Right ventricle myocardium inferior (tissue), 1 donor: ENCODE results near the gene SZT2. TPM values are rescaled to one million over a fixed set of nuclear protein-coding genes. Genes with fewer than 3 reads are reported as not detected.

ENCODE experiments used
- ATAC-seq: fragments of 200-7000 bp; cut with Tn5 transposase; one replicate; pipeline ENCODE4 v1.9.1; 2020; ENCODE audit warnings: mild to moderate bottlenecking, moderate library complexity
- DNase-seq: peaks from one replicate; pipeline ENCODE4 v3.0.0; 2021; ENCODE audit errors: missing footprints
- intact Hi-C: fragments of 100-400 bp; cut with DNase I; formaldehyde crosslinking; loops from one replicate; pipeline ENCODE4 v1.11.0; 2022
- long read RNA-seq: library from polyadenylated mRNA; unstranded; transcript quantifications from one replicate; pipeline ENCODE4 v2.0.0, GENCODE V29; 2021
- total RNA-seq: library from RNA; stranded (reverse); fragmentation: NEBNext Ultra II Directional; extraction: Animal tissue kit (Norgen Biotek cat#: 25700); gene quantifications from one replicate; pipeline ENCODE4 v1.2.1, GENCODE V29; 2021
- donor health status: DM: no; HTN: yes; CAD: no; lungs with severe emphysema.

The SZT2 gene
- 22.5 TPM for total RNA-seq
- long read RNA-seq, partial matches to known transcripts = 2 of 2 reads
- long read RNA-seq, other reads (novel, unspliced or antisense) = 0 of 2 reads

DNA sequence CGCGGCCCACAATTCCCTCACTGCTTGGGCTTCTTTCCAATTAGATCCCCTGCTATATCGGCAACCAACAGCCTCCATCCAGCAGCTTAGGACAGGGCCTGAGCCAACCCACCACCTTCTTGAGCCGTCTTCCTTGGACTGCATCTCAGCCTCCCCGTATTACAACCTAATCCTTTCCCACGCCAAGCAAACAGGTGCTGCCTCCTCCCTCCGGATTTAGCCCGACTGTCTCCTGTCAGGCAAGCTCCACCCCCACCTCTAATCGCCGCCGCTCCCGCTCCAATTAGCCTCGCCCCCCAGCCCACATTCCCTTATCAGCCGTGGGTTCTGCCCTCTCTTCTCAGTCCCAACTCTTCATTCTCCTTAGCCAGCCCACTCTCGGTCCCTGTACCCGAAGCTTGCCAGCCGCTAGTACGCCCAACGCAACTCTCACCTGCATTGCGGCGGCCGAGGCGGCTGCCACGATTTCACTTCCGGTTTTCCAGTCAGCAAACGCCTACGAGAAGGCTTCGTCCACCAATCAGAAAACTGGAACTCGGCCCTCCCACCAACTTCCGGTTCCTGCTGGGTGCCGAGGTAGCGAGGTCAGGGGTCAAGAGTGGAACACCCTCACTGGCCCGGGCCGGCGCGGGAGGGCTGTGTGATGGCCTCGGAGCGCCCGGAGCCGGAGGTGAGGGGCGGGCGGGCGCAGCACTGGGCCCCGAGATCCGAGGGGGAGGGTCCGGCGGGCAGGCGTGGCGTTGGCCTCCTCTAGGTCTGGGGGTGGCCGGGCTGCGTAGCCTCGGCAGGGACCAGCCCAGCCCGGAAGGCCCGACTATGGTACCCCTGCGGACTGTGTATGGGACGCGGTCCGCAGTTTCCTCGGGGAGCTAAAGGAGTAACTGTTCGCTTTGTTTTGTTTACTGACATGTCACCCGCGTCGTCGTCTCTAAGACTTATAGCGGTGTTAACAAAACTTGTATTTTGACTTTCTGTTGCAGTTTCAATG is at the start of gene SZT2, which contains the start of gene MED8:
Gene SZT2, plus strand, starts transcription at position 574 of the 988 bp plus-strand sequence. Its CDS starts 70 bp downstream, at position 644.
Gene MED8, minus strand, starts transcription at position 475 of the 988 bp plus-strand sequence. Its CDS starts 36 bp downstream, at position 439.
- DNase-seq (peak; percentile 95), ATAC-seq (peak; percentile 98)
- intact Hi-C loops = loop anchor here (2.0 kb wide), 1 partner anchor 21 kb away; the partner anchor contains the start of gene ELOVL1

DNA sequence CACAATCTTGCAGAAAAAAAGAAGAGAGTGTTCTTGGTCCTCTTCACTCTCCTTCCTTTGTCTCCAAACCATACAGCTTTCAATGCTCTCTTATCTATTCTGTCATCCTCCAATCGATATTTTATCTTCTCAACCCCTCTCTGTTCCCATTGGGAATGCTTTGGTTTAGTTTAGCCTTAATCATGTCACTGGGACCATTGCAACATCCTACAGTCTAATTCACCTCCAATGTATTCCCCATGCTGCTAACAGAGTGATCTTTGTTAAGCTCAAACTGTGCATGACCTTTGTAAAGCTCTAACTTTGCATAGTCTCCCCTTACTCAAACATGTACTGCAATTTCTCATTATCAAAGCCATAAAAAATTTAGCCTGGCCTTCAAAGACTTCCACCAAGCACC is 49.1 kb upstream of the SZT2 start:
- no peak for ATAC-seq
- no peak for DNase-seq
- intact Hi-C loops = loop anchor here (5.0 to 10.0 kb wide), 2 partner anchors 83 to 396 kb away; no protein-coding TSS in a partner anchor

DNA sequence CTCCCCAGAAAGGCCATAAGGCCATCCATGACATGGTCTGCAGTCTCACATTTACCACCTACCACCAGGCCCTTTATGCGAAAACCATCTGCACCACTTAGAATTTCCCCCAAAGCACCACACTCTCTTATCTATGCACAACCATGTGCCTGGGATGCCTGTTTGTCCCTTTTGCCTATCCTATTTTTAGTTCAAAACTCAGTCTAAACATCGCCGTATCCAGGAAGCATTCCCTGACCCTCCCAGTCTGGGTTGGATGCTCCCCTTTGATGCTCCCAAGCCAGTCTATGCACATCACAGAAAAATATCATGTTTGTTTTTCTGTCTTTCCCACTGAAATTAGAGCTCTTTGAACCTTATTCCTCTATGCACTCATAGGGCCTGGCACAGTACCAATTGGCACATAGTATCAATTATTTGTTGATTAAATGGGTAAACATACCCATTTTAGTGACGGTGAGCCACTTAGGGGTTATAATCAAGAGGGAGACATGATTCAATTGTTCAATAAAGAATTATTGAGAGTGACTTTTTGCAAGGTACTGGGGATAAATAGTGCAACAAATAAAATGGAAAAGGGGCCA is 45.3 kb upstream of the SZT2 start:
- intact Hi-C loops = loop anchor here (5.0 to 10.0 kb wide), 2 partner anchors 87 to 400 kb away; no protein-coding TSS in a partner anchor
- no peak for DNase-seq

DNA sequence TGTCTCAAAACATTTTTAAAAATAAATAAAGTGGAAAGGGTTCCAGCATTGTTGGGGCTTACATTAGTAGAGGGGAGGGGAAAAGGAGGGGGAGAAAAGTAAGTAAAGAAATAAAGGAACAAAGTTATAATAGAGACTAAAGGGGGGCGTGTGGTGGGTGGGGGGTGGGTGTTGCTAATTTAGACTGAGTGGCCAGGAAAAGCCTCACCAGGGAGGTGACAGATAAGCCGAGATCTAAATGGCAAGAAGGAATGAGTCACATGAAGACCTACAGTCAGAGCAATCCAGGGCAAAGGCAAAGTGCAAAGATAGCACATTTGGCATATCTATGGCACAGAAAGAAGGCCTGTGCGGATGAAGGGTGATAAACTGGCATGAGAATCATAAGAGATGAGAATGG is 44.6 kb upstream of the SZT2 start:
- no peak for DNase-seq
- intact Hi-C loops = loop anchor here (10.0 kb wide), 1 partner anchor 400 kb away; no protein-coding TSS in a partner anchor
- peak; percentile 33 for ATAC-seq

More for the DNA sequence above, 45.3 kb upstream of the SZT2 start:
- peak; percentile 66 for ATAC-seq

DNA sequence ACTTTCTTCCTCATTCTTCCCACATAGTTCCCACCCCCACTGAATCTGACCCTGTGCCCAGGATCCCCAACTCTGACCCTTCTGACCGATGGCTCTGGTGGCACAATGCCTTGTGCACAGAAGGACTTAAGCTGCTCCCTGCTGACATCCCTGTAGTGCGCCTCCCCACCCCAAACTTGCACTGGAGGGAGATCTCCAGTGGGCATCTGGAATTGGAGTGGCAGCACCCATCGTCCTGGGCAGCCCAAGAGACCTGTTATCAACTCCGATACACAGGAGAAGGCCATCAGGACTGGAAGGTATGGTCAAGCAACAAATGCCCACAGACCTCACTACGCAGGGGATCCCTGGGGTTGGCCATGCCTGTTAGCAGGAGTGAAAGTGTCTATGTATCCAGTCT is 43.1 kb upstream of the SZT2 start:
- no peak for DNase-seq
- intact Hi-C loops = loop anchor here (10.0 kb wide), 1 partner anchor 402 kb away; no protein-coding TSS in a partner anchor
- no peak for ATAC-seq

DNA sequence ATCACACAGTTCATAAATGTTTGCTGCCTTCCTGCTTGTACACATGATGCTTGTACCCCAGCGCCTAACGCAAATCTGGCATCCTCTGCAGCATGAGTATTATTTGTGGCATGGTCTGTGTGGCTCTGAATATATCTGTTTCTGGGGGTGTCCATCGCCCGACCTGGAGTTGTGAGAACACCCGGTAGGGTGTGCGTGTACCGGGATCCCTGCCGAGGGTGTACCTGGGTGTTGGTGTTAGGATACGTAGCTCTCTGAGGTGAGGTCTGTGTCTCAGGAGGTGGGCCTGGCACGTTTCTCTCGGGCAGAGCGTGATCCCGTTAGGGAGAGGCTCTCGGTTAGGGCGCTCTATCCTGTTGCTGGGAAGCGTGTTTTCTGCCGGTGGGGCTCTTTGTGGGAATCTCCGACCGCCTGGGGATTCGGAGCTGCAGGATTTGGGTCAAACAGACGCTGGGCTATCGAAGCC is 41.3 kb upstream of the SZT2 start:
- no peak for ATAC-seq
- intact Hi-C loops = loop anchor here (2.0 to 10.0 kb wide), 2 partner anchors 110 to 404 kb away; no protein-coding TSS in a partner anchor
- no peak for DNase-seq

DNA sequence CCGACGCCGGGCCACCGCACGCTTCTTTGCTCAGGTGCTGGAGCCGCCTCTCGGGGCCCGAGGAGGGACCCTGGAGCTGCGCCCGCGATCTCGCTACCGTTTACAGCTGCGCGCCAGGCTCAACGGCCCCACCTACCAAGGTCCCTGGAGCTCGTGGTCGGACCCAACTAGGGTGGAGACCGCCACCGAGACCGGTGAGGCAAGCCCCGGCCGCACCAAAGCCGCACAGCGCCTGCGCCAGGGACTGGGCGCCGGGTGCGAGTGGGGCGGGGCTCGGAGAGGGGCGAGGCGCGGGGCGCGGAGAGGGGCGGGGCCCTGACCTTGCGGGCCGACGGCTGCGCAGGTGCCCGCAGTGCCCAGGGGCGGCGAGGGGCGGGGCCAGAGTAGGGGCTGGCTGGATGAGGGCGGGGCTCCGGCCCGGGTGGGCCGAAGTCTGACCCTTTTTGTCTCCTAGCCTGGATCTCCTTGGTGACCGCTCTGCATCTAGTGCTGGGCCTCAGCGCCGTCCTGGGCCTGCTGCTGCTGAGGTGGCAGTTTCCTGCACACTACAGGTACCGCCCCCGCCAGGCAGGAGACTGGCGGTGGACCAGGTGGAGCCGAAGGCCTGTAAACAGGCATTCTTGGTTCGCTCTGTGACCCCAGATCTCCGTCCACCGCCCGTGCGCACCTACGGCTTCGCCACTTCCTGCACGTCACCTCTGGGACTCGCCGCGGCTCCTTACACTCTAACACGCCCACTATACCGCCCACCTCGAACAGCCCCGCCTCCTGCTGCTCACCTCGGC is 40.7 kb upstream of the SZT2 start:
- ATAC-seq = peak; percentile 92
- DNase-seq = peak; percentile 91
- intact Hi-C loops = loop anchor here (2.0 to 10.0 kb wide), 2 partner anchors 110 to 404 kb away; no protein-coding TSS in a partner anchor

DNA sequence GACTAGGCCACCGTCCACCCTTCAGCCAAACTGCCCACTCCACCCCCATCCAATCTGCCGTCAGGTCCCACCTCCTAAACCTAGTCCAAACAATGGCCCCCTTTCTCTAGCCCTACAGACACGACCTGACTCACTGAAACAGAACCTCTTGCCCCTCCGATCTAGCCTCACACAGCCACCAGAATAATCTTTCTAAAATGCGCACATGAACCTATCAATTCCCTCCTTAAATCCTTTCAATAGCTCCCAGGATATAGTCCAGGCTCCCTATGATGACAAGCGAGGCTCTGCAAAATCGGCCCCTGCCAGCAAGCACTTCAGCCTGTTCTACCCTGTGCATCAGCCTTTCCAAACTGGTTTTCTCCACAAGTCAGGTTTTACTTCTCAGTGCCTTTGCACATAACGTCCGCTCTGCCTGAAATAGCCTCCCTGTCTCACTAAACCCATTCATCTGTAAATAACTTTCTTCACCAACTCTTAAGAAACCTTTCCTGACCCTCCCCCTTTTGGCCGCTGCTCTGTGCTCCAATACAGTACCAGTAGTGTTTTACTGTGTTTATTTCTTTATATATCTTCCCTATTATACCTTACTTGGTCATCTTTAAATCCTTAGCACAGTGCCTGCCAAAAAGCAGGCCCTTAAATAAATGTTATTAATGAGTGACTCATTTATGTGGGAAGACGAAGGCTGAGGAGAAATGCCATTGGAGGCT is 39.9 kb upstream of the SZT2 start:
- intact Hi-C loops = loop anchor here (2.0 to 10.0 kb wide), 2 partner anchors 111 to 405 kb away; no protein-coding TSS in a partner anchor
- ATAC-seq (peak; percentile 37), DNase-seq (no peak)

DNA sequence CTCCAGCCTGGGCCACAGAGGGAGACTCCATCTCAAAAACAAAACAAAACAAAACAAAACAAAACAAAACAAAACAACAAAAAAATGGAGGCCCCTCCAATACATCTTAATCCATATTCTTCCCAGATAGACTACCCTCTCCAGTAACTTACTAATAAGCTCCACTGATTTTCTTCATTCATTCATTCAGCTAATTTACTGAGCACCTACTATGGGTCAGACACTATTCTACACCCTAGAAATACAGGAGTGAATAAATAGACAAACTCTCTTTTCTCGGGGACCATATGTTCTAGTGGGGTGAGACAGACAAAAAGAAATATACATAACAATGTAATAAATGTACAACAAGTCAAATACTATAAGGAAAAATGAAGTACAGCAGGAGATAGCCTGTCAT is 38.7 kb upstream of the SZT2 start:
- DNase-seq (no peak), ATAC-seq (no peak)
- intact Hi-C loops = no loop called here

DNA sequence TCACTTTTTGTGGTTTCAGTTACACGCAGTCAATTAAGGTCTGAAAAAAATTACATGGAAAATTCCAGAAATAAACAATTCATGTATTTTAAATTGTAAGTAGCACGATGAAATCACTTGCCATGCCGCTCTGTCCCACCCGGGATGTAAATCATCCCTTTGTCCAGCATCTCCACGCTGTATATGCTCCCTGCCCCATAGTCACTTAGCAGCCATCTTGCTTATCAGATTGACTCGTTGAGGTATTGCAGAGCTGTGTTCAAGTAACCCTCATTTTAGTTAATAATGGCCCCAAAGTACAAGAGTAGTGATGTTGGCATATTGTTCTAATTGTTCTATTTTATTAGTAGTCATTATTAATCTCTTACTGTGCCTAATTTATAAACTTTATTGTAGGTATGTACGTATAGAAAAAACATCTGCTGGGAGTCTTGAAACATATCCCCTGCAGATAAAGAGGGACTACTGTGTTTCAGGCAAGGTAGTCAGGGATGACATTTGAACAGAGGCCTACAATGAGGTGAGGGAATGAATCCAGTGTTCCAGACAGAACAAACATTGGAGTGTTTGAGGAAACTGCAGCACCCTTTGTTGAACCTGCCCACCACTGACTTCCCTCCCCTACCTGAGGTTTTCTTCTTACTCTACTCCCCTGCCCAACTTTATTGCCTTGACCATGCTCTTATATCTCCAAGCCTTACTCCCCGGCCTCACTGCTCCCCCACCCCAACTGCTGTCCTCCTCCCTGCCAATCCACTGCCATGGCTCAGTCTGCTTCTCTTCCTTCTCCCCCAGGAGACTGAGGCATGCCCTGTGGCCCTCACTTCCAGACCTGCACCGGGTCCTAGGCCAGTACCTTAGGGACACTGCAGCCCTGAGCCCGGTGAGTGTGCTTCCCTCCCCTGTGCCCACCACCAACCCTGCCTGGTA is 38.0 kb upstream of the SZT2 start:
- intact Hi-C loops = no loop called here
- DNase-seq (no peak), ATAC-seq (no peak)

DNA sequence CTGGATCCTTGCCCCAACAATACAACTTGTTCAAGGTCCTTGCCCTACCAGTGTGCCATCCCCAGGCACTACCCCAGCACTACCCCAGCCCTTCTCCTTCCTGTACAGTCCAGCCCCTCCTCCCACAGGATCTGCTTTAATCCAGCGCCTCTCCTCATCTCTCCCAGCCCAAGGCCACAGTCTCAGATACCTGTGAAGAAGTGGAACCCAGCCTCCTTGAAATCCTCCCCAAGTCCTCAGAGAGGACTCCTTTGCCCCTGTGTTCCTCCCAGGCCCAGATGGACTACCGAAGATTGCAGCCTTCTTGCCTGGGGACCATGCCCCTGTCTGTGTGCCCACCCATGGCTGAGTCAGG is 37.4 kb upstream of the SZT2 start:
- no peak for DNase-seq
- intact Hi-C loops = no loop called here

DNA sequence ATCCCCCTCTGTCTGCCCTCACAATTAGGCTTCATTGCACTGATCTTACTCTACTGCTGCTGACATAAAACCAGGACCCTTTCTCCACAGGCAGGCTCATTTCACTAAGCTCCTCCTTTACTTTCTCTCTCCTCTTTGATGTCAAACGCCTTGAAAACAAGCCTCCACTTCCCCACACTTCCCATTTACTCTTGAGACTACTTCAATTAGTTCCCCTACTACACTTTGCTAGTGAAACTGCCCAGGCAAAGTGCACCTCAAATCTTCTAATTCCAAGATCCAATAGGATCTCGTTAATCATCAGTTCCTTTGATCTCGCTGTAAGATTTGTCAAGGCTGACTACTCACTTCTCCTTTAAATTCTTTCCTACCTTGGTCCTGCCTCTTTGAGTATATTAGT is 36.8 kb upstream of the SZT2 start:
- intact Hi-C loops = no loop called here
- DNase-seq (no peak), ATAC-seq (no peak)

More for the DNA sequence above, 37.4 kb upstream of the SZT2 start:
- no peak for ATAC-seq

DNA sequence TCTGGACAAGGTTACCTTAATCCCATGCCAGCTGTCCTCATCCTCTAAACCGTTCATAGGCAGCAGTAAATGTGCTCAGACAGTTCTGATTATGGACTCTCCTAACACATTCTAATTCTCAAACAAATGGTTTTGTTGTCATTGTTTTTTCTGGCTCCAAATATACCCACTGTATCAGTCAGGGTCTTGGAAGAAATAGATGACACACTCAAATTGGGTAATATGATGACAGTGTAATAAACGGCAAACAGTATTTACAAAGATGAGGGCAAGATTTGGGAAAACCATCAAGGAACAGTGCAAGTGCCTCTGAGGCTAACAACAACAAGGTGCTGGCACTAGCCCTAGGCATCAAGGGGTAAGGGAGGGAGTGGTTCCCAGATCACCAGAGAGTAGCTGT is 35.2 kb upstream of the SZT2 start:
- intact Hi-C loops = no loop called here
- ATAC-seq (no peak), DNase-seq (no peak)

DNA sequence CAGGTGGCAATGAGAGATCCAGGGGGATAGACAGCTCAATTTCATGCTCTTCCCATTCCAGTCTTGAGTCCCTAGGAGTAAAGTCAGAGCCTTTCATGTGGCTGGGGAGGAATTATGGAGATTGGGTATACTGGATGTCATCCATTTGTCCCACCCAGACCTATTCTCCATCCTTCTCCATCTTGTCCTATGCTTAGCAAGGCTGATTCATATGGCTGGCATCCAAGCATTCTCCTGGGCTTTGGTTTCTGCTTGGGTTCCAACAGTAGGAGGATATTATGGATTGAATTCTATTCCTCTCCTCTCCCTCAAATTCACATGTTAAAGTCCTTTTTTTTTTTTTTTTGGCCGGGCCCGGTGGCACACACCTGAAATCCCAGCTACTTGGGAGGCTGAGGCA is 34.8 kb upstream of the SZT2 start:
- ATAC-seq = no peak
- no peak for DNase-seq
- intact Hi-C loops = no loop called here

DNA sequence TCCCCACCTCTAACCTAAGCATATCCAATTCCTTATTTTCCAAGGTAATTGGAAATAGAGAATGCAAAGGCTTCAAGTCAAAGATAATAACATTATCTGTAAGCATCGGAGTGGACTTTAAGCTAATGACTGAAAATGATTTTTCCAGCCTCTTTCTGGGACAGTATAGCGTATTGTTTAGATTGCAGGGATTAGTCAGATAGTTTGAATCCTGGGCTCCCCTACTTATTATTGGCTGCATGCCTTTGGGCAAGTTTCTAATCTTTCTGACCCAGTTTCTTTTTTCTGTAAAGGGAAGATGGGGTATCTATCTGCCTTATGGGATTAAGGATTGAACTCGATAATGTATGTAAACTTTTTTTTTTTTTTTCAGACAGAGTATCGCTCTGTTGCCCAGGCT is 32.4 kb upstream of the SZT2 start:
- DNase-seq (no peak), ATAC-seq (no peak)
- intact Hi-C loops = no loop called here

DNA sequence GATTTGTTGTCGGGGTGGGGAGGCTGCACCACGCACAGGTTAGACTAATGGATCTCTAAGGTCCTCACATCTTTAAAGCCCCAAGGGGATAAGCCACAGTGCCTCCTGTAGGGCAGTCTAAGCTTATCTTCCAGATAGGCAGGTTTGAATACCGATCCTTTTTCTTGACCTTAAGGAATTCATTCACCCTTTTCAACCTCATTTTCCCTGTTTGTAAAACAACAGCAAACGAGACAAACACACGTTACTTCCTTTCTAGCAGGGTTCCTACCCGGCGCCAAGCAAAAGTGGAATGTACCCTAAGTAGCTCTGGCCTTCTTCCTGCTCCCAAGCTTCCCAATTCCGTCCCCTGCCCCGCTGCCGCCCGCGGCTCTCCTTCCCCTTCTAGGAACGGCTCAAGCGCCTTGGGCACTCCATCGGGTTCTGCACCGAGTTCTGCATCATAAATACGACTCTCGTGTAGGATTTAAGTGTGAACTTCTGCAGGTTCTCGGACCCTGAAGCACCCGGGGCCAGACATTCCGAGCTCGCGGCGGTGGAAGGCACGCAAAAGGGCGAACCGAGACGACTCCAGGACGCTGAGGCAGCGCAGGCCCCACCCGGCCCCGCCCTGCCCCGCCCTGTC is 31.5 kb upstream of the SZT2 start:
- intact Hi-C loops = loop anchor here (2.0 kb wide), 1 partner anchor 119 kb away; no protein-coding TSS in a partner anchor
- ATAC-seq = peak; percentile 36
- DNase-seq = no peak
